GM12892 (cell line): Measurements from ENCODE around the gene SLC2A9.
"Not testable (repeated sequence)": the region's sequence is repeated elsewhere in the genome, so short reads cannot be mapped to it uniquely, and the experiment has no call there.

Source experiments
- POLR2A ChIP-seq: IDR thresholded peaks from 2 replicates; pipeline ENCODE4 v1.6.1; 2011; ENCODE audit warnings: low read depth, low read length, control low read depth
- POLR2AphosphoS5 ChIP-seq: IDR thresholded peaks from 2 replicates; pipeline ENCODE4 v1.6.1; 2011; ENCODE audit warnings: low read depth, low read length, control low read depth
- TAF1 ChIP-seq: IDR thresholded peaks from 2 replicates; pipeline ENCODE4 v1.6.1; 2011; ENCODE audit warnings: low read depth, mild to moderate bottlenecking, control low read depth, low read length, borderline replicate concordance

DNA sequence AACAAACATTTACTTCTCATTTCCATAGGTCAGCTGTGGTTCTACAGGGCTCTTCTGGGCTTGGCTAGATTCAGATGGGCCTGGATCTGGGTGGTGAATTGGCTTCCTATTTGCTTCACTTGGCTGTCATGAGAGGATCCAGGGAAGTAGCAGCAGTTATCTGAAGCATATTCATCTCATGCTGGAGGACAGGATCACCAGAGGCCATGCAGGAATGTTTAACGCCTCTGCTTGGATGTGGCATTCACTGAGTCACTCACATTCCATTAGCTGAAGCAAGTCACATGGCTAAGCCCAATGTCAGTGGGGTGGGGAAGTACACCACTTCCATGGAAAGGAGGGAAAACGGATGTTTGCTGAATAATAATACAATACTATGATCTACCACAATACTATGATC lies 224.7 kb downstream of the SLC2A9 start:
- not testable (repeated sequence) for TF ChIP-seq POLR2A, TAF1, POLR2AphosphoS5
